Fibroblast of lung (primary cell): ENCODE results near the gene FRMD6. TPM values are rescaled to one million over a fixed set of nuclear protein-coding genes. Genes with fewer than 3 reads are reported as not detected.

Source experiments
- DNase-seq, 2 donors: peaks; one replicate each; pipeline versions ENCODE4 v3.0.0 to v3.0.0-alpha.2; 2010; ENCODE audit warnings: low read depth in 2 of 2
- H2AFZ ChIP-seq: 2 replicates; pipeline ENCODE4 v1.5.1; 2012; ENCODE audit warnings: low read length, control low read depth, inconsistent platforms
- H3K27ac ChIP-seq: 2 replicates; pipeline ENCODE4 v1.5.1; 2011; ENCODE audit warnings: low read length, control low read depth; ENCODE audit not compliant: insufficient read depth
- H3K27me3 ChIP-seq: 2 replicates; pipeline ENCODE4 v1.5.1; 2011; ENCODE audit warnings: mild to moderate bottlenecking, low read length; ENCODE audit not compliant: control insufficient read depth, insufficient read depth
- H3K36me3 ChIP-seq: 2 replicates; pipeline ENCODE4 v1.5.1; 2011; ENCODE audit warnings: low read length; ENCODE audit not compliant: control insufficient read depth, insufficient read depth
- H3K4me1 ChIP-seq: 2 replicates; pipeline ENCODE4 v1.5.1; 2011; ENCODE audit warnings: low read length; ENCODE audit not compliant: control insufficient read depth, insufficient read depth; ENCODE audit errors: extremely low read depth
- H3K4me2 ChIP-seq: 2 replicates; pipeline ENCODE4 v1.5.1; 2011; ENCODE audit warnings: low read length, control low read depth; ENCODE audit not compliant: insufficient read depth; ENCODE audit errors: extremely low read depth
- H3K4me3 ChIP-seq, 4 experiments: fragments of 200-600 bp in 1 of 4; sonication (generic) in 1 of 4; replicated peaks in 1 of 4; 2 replicates each; pipeline ENCODE4 v1.5.1; 2011 to 2016; ENCODE audit warnings: low read length in 4 of 4, low read depth in 3 of 4, mild to moderate bottlenecking in 3 of 4, control low read depth in 2 of 4, inconsistent platforms in 1 of 4, mixed read lengths in 1 of 4; ENCODE audit not compliant: insufficient read depth in 1 of 4; ENCODE audit errors: control extremely low read depth in 1 of 4
- H3K79me2 ChIP-seq: 2 replicates; pipeline ENCODE4 v1.5.1; 2012; ENCODE audit warnings: mild to moderate bottlenecking, low read length, inconsistent platforms; ENCODE audit not compliant: control insufficient read depth, insufficient read depth
- H3K9ac ChIP-seq: 2 replicates; pipeline ENCODE4 v1.5.1; 2011; ENCODE audit warnings: mild to moderate bottlenecking, low read length, control low read depth; ENCODE audit not compliant: insufficient read depth
- H3K9me3 ChIP-seq: 2 replicates; pipeline ENCODE4 v1.5.1; 2012; ENCODE audit warnings: low read depth, low read length; ENCODE audit not compliant: control insufficient read depth, insufficient read depth
- H4K20me1 ChIP-seq: 2 replicates; pipeline ENCODE4 v1.5.1; 2011; ENCODE audit warnings: low read length; ENCODE audit not compliant: control insufficient read depth, insufficient read depth; ENCODE audit errors: extremely low read depth
- CTCF ChIP-seq, 2 donors: IDR thresholded peaks in 1 of 2; conservative IDR thresholded peaks in 1 of 2; 1 replicate in 1 of 2; 2 replicates in 1 of 2; pipeline ENCODE4 v1.5.1; 2011 to 2012; ENCODE audit warnings: low read length in 2 of 2, control low read depth in 1 of 2, inconsistent platforms in 1 of 2, low read depth in 1 of 2, mild to moderate bottlenecking in 1 of 2
- EZH2 ChIP-seq: IDR thresholded peaks from 2 replicates; pipeline ENCODE4 v1.5.1; 2012; ENCODE audit warnings: low read length, control low read depth, mild to moderate bottlenecking; ENCODE audit errors: missing control alignments
- polyA plus RNA-seq, 2 donors: library from polyadenylated mRNA; depleted of rRNA in 1 of 2; stranded (reverse) in 1 of 2; unstranded in 1 of 2; fragments of >200 nt; gene quantifications; 2 replicates each; pipeline ENCODE4 v1.2.1, GENCODE V29; 2011 to 2012; ENCODE audit warnings: missing spikeins in 1 of 2
- total RNA-seq: library from RNA; depleted of rRNA; stranded (reverse); fragments of >200 nt; gene quantifications from 2 replicates; pipeline ENCODE4 v1.2.1, GENCODE V29; 2014

Gene FRMD6
- total and polyA plus RNA-seq, 2 donors (not counting 1 experiment from before 2014, with no cell fraction given), result 200 to 222 TPM

- no peaks in the 10 kb centered on the region for H4K20me1 ChIP-seq
- no peak for DNase-seq
- H3K27ac ChIP-seq, result no peak overlapping the region
- no peaks in the 10 kb centered on the region for H3K79me2 ChIP-seq
- no peaks in the 10 kb centered on the region for H3K27me3 ChIP-seq
- no peak overlapping the region for H3K4me2 ChIP-seq
- no peak overlapping the region for H3K9ac ChIP-seq
- no peaks in the 10 kb centered on the region for H3K9me3 ChIP-seq
- H2AFZ ChIP-seq, result no peak overlapping the region
- peaks cover 38% of the 10 kb centered on the region for H3K4me1 ChIP-seq
- H3K4me3 ChIP-seq, result no peak overlapping the region
- TF ChIP-seq CTCF (conservative IDR thresholded peaks at IDR 0.05 in 1 of 2, IDR thresholded peaks at IDR 0.05 in 1 of 2; ENCODE audit: low read depth in 1 of 2, low read length in 2 of 2) (no peak), EZH2 (no peak)
- H3K36me3 ChIP-seq, result no peaks in the 10 kb centered on the region
These were observed 39.3 kb upstream of the FRMD6 start for GRCh38 chr14:51612449-51612848.

- Histone ChIP-seq H3K9ac (no peak overlapping the region), H3K79me2 (no peaks in the 10 kb centered on the region), H4K20me1 (no peaks in the 10 kb centered on the region), H3K9me3 (no peaks in the 10 kb centered on the region), H2AFZ (no peak overlapping the region), H3K4me2 (no peak overlapping the region), H3K27ac (no peak overlapping the region), H3K4me3 (no peak overlapping the region), H3K36me3 (no peaks in the 10 kb centered on the region), H3K27me3 (no peaks in the 10 kb centered on the region), H3K4me1 (peaks cover 32% of the 10 kb centered on the region)
- DNase-seq, result no peak
- TF ChIP-seq CTCF (conservative IDR thresholded peaks at IDR 0.05 in 1 of 2, IDR thresholded peaks at IDR 0.05 in 1 of 2; ENCODE audit: low read depth in 1 of 2, low read length in 2 of 2), result no peak
- no peak for TF ChIP-seq EZH2
These were observed 38.3 kb upstream of the FRMD6 start for GRCh38 chr14:51613416-51613815.

DNA sequence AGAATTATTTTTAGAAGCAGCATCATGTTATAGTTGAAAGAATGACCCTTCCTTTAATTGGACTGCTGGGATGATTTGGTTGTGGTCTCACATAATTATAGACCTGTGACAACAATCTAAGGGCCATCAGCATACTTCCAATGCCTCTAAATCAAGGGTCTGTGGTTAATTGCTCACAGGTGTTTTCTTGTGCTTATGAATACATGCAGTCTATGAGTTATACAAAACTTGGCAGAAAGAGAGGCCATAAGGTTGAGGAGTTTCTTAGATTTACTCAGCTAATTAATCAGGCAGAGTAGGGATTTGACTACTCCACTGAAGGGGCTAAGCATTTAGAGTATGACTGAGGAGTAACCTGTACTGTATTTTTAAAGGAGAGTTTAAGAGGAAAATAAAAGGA, 37.0 kb upstream of the FRMD6 start:
- no peaks in the 10 kb centered on the region for H3K36me3 ChIP-seq
- H3K27ac ChIP-seq, result no peak overlapping the region
- H3K4me1 ChIP-seq, result peaks cover 30% of the 10 kb centered on the region
- TF ChIP-seq CTCF (conservative IDR thresholded peaks at IDR 0.05 in 1 of 2, IDR thresholded peaks at IDR 0.05 in 1 of 2; ENCODE audit: low read depth in 1 of 2, low read length in 2 of 2) (no peak), EZH2 (no peak)
- H2AFZ ChIP-seq, result no peak overlapping the region
- peak; percentile 20 to 91 for DNase-seq
- no peaks in the 10 kb centered on the region for H3K79me2 ChIP-seq
- H3K4me2 ChIP-seq, result no peak overlapping the region
- no peaks in the 10 kb centered on the region for H3K9me3 ChIP-seq
- H3K4me3 ChIP-seq, result no peak overlapping the region
- no peaks in the 10 kb centered on the region for H4K20me1 ChIP-seq
- no peaks in the 10 kb centered on the region for H3K27me3 ChIP-seq
- no peak overlapping the region for H3K9ac ChIP-seq
